OCI-LY7 (cell line): ENCODE measurements around the gene APBB2. TPM values are rescaled to one million over a fixed set of nuclear protein-coding genes. Genes with fewer than 3 reads are reported as not detected.

Experiments
- BruUV-seq: library from RNA; stranded (reverse); fragments of 400-500 nt; replicated peaks from 2 replicates; lab custom pipeline; 2021; lab: Mats Ljungman, UMichigan
- CTCF ChIA-PET: fragments of 300-600 bp; sonication (Branson Sonifier 250); formaldehyde crosslinking; loops from one replicate; lab custom pipeline; 2022; ENCODE audit warnings: antibody characterized with exemption; ENCODE audit not compliant: unreplicated experiment; lab: Charles Lee
- POLR2A ChIA-PET: fragments of 300-600 bp; sonication (Branson Sonifier 250); formaldehyde crosslinking; loops from one replicate; lab custom pipeline; 2022; ENCODE audit warnings: antibody characterized with exemption; lab: Charles Lee
- DNase-seq: peaks from one replicate; pipeline ENCODE4 v3.0.0-alpha.2; 2015; ENCODE audit warnings: low spot score
- H2AFZ ChIP-seq: fragments of 200-600 bp; sonication (generic), shearing (Covaris generic); 2 replicates; pipeline ENCODE4 v1.6.1; 2014; ENCODE audit warnings: mild to moderate bottlenecking, antibody characterized with exemption, low read length, moderate library complexity
- H3K27ac ChIP-seq: fragments of 200-600 bp; sonication (generic); 2 replicates; pipeline ENCODE4 v1.5.1; 2014; ENCODE audit warnings: mixed run types, low read depth, mild to moderate bottlenecking, moderate library complexity, low read length, inconsistent platforms; ENCODE audit not compliant: poor library complexity, severe bottlenecking
- H3K36me3 ChIP-seq: fragments of 200-600 bp; sonication (generic); 2 replicates; pipeline ENCODE4 v1.6.1; 2014; ENCODE audit warnings: mild to moderate bottlenecking, antibody characterized with exemption, low read length, moderate library complexity, mixed read lengths; ENCODE audit not compliant: insufficient read depth
- H3K4me1 ChIP-seq: fragments of 200-600 bp; sonication (generic); 2 replicates; pipeline ENCODE4 v1.5.1; 2014; ENCODE audit warnings: mild to moderate bottlenecking, low read length; ENCODE audit not compliant: insufficient read depth, poor library complexity, severe bottlenecking
- H3K4me2 ChIP-seq: fragments of 200-600 bp; sonication (generic); 2 replicates; pipeline ENCODE4 v1.6.1; 2014; ENCODE audit warnings: mild to moderate bottlenecking, low read length
- H3K4me3 ChIP-seq: fragments of 200-600 bp; sonication (generic); 2 replicates; pipeline ENCODE4 v1.5.1; 2014; ENCODE audit warnings: mild to moderate bottlenecking, low read depth, low read length; ENCODE audit not compliant: poor library complexity, severe bottlenecking
- H3K79me2 ChIP-seq: fragments of 200-600 bp; sonication (generic); 2 replicates; pipeline ENCODE4 v1.6.1; 2016; ENCODE audit warnings: low read depth, mild to moderate bottlenecking, low read length, moderate library complexity, mixed read lengths; ENCODE audit not compliant: insufficient read depth
- H3K9me2 ChIP-seq: fragments of 200-600 bp; sonication (generic); 2 replicates; pipeline ENCODE4 v1.6.1; 2016; ENCODE audit warnings: mild to moderate bottlenecking, low read length, mixed read lengths; ENCODE audit not compliant: insufficient read depth
- H3K9me3 ChIP-seq: fragments of 200-600 bp; sonication (generic); 2 replicates; pipeline ENCODE4 v1.6.1; 2014; ENCODE audit warnings: mild to moderate bottlenecking, mixed run types, low read length, mixed read lengths
- H4K20me1 ChIP-seq: fragments of 200-600 bp; sonication (generic); 2 replicates; pipeline ENCODE4 v1.6.1; 2014; ENCODE audit warnings: mild to moderate bottlenecking, antibody characterized with exemption, low read length, moderate library complexity, mixed read lengths; ENCODE audit not compliant: insufficient read depth
- CTCF ChIP-seq: fragments of 200-600 bp; sonication (generic); conservative IDR thresholded peaks from 2 replicates; pipeline ENCODE4 v1.5.1; 2014; ENCODE audit warnings: mild to moderate bottlenecking, antibody characterized with exemption, low read length, moderate library complexity, mixed read lengths
- EZH2phosphoT487 ChIP-seq: fragments of 200-600 bp; sonication (generic); IDR thresholded peaks from 2 replicates; pipeline ENCODE4 v1.6.1; 2018; ENCODE audit warnings: low read depth, borderline replicate concordance, mild to moderate bottlenecking, mixed run types, antibody characterized with exemption, low read length, moderate library complexity, mixed read lengths
- intact Hi-C: fragments of 100-400 bp; cut with micrococcal nuclease; formaldehyde crosslinking; loops from one replicate; pipeline ENCODE4 v1.10.0; 2022; ENCODE audit not compliant: unreplicated experiment
- total RNA-seq, 2 experiments: library from RNA; depleted of rRNA in 1 of 2; stranded (reverse); fragments of >200 nt in 1 of 2; shearing (Covaris generic) in 1 of 2; gene quantifications; 2 replicates each; pipeline ENCODE4 v1.2.3, GENCODE V29; 2014 to 2022

The APBB2 gene
- total RNA-seq, 2 experiments from 2014 or later = 66.4 to 88.5 TPM

GRCh38 chr4:40888933-40889332 is 325.4 kb downstream of the APBB2 start:
- Histone ChIP-seq H3K4me3 (no peak overlapping the region), H3K36me3 (peaks cover 14% of the 10 kb centered on the region; the same call in 1 of the 2 replicates), H3K4me2 (no peak overlapping the region), H4K20me1 (no peaks in the 10 kb centered on the region), H3K79me2 (no peaks in the 10 kb centered on the region), H2AFZ (no peak overlapping the region), H3K9me2 (no peaks in the 10 kb centered on the region), H3K9me3 (no peaks in the 10 kb centered on the region), H3K4me1 (no peaks in the 10 kb centered on the region), H3K27ac (no peak overlapping the region)
- DNase-seq = no peak
- ChIA-PET POLR2A (interaction anchor here (0.5 to 1.5 kb wide), 5 partner anchors 12 to 527 kb away, joined by 3 to 5 read pairs (median 3); no protein-coding TSS in a partner anchor), CTCF (interaction anchor here (0.8 to 1.1 kb wide), 2 partner anchors 8 to 19 kb away, joined by 3 to 6 read pairs; no protein-coding TSS in a partner anchor)
- BruUV-seq = no TSS peak
- intact Hi-C loops = no loop called here
- TF ChIP-seq CTCF = no peak
- no peak for TF ChIP-seq EZH2phosphoT487

- no peak overlapping the region for H3K4me3 ChIP-seq
- no peaks in the 10 kb centered on the region for H4K20me1 ChIP-seq
- no peak overlapping the region for H3K4me2 ChIP-seq
- H3K36me3 ChIP-seq = peaks cover 14% of the 10 kb centered on the region; the same call in 1 of the 2 replicates
- no peaks in the 10 kb centered on the region for H3K9me3 ChIP-seq
- POLR2A ChIA-PET = interaction anchor here (0.5 to 1.5 kb wide), 4 partner anchors 12 to 693 kb away, joined by 3 to 5 read pairs (median 4); no protein-coding TSS in a partner anchor
- no peaks in the 10 kb centered on the region for H3K4me1 ChIP-seq
- CTCF ChIA-PET = no interaction called here
- no peak for DNase-seq
- H3K27ac ChIP-seq = no peak overlapping the region
- H3K9me2 ChIP-seq = no peaks in the 10 kb centered on the region
- H3K79me2 ChIP-seq = no peaks in the 10 kb centered on the region
- H2AFZ ChIP-seq = no peak overlapping the region
- no TSS peak for BruUV-seq
- no peak for TF ChIP-seq CTCF
- intact Hi-C loops = no loop called here
Observed at GRCh38 chr4:40887764-40888131, 326.6 kb downstream of the APBB2 start.

- CTCF ChIA-PET = no interaction called here
- no peak overlapping the region for H3K27ac ChIP-seq
- no peaks in the 10 kb centered on the region for H3K9me3 ChIP-seq
- no peak overlapping the region for H3K4me2 ChIP-seq
- H2AFZ ChIP-seq = no peak overlapping the region
- no TSS peak for BruUV-seq
- H3K79me2 ChIP-seq = no peaks in the 10 kb centered on the region
- H3K4me3 ChIP-seq = no peak overlapping the region
- peaks cover 14% of the 10 kb centered on the region; the same call in 1 of the 2 replicates for H3K36me3 ChIP-seq
- H3K9me2 ChIP-seq = no peaks in the 10 kb centered on the region
- no peak for TF ChIP-seq CTCF
- POLR2A ChIA-PET = interaction anchor here (0.5 to 1.4 kb wide), 2 partner anchors 111 to 692 kb away, joined by 3 to 5 read pairs; no protein-coding TSS in a partner anchor
- H4K20me1 ChIP-seq = no peaks in the 10 kb centered on the region
- intact Hi-C loops = no loop called here
- DNase-seq = no peak
- H3K4me1 ChIP-seq = no peaks in the 10 kb centered on the region
Observed at GRCh38 chr4:40886931-40887763, 327.2 kb downstream of the APBB2 start.
